Thyroid gland (tissue), 4 donors: ENCODE data around the gene ADAMTS17. TPM values are rescaled to one million over a fixed set of nuclear protein-coding genes. Genes with fewer than 3 reads are reported as not detected.

Experiments
- DNase-seq, 2 donors: peaks; one replicate each; pipeline ENCODE4 v3.0.0-alpha.2; 2019
- H3K27ac ChIP-seq, 3 donors: fragments of 200-600 bp; sonication (generic); 1 replicate in 2 of 3; 2 replicates in 1 of 3; pipeline ENCODE4 v1.5.1; 2016 to 2019; ENCODE audit warnings: mild to moderate bottlenecking in 1 of 3, moderate library complexity in 1 of 3
- H3K27me3 ChIP-seq: fragments of 200-600 bp; sonication (generic); one replicate; pipeline ENCODE4 v1.5.1; 2019
- H3K36me3 ChIP-seq, 2 donors: fragments of 200-600 bp; sonication (generic); one replicate each; pipeline ENCODE4 v1.5.1; 2016 to 2019
- H3K4me1 ChIP-seq, 2 donors: fragments of 200-600 bp; sonication (generic); one replicate each; pipeline ENCODE4 v1.5.1; 2017 to 2019
- H3K4me3 ChIP-seq, 3 donors: fragments of 200-600 bp; sonication (generic); replicated peaks in 1 of 3; 1 replicate in 2 of 3; 2 replicates in 1 of 3; pipeline ENCODE4 v1.5.1; 2016; ENCODE audit warnings: mild to moderate bottlenecking in 1 of 3
- H3K9me3 ChIP-seq: fragments of 200-600 bp; sonication (generic); one replicate; pipeline ENCODE4 v1.5.1; 2017
- CTCF ChIP-seq, 6 experiments: fragments of 200-600 bp in 3 of 6; fragments of 450-650 bp in 3 of 6; sonication (generic) in 3 of 6; IDR thresholded peaks; one replicate each; pipeline ENCODE4 v1.5.1; 2016 to 2019; ENCODE audit warnings: antibody characterized with exemption in 6 of 6, mild to moderate bottlenecking in 2 of 6, inconsistent platforms in 1 of 6, moderate library complexity in 1 of 6
- POLR2A ChIP-seq, 2 donors: fragments of 450-650 bp; IDR thresholded peaks; one replicate each; pipeline ENCODE4 v1.6.1; 2017; ENCODE audit warnings: antibody characterized with exemption in 2 of 2, mild to moderate bottlenecking in 2 of 2, moderate library complexity in 1 of 2
- WGBS, 2 donors: methylation state at CpG; one replicate each; pipeline ENCODE4 v1.1.5; 2017; 5-methylcytosine and 5-hydroxymethylcytosine counted together
- intact Hi-C: fragments of 100-400 bp; cut with DNase I; formaldehyde crosslinking; loops from one replicate; pipeline ENCODE4 v1.15.1; 2023
- total RNA-seq, 4 donors: library from RNA; depleted of rRNA; stranded (reverse); fragments of >200 nt; gene quantifications; one replicate each; pipeline ENCODE4 v1.2.3, GENCODE V29; 2016

The ADAMTS17 gene
- total RNA-seq, 4 donors from 2014 or later, result 3.5 to 667 (median 5.3) TPM

GRCh38 chr15:100336061-100336460, 5.7 kb downstream of the ADAMTS17 start:
- H3K4me3 ChIP-seq, result no peak overlapping the region
- no peak for DNase-seq
- 81 to 87% methylated on average over 6 of the region's 6 CpGs for WGBS, 2 donors
- no peaks in the 10 kb centered on the region for H3K9me3 ChIP-seq
- no peaks in the 10 kb centered on the region for H3K27me3 ChIP-seq
- no peak for TF ChIP-seq CTCF (IDR thresholded peaks at IDR 0.05)
- TF ChIP-seq POLR2A (IDR thresholded peaks at IDR 0.05), result no peak
- no peaks in the 10 kb centered on the region for H3K36me3 ChIP-seq
- H3K4me1 ChIP-seq, result peaks cover 0 to 6% of the 10 kb centered on the region in 2 donors
- H3K27ac ChIP-seq, result no peak overlapping the region
- intact Hi-C loops, result no loop called here

GRCh38 chr15:100335335-100335999, 6.3 kb downstream of the ADAMTS17 start:
- H3K9me3 ChIP-seq, result no peaks in the 10 kb centered on the region
- intact Hi-C loops, result no loop called here
- H3K27me3 ChIP-seq, result no peaks in the 10 kb centered on the region
- TF ChIP-seq POLR2A (IDR thresholded peaks at IDR 0.05) (no peak), CTCF (IDR thresholded peaks at IDR 0.05) (no peak)
- no peak overlapping the region for H3K4me3 ChIP-seq
- WGBS, 2 donors, result 88 to 92% methylated on average over 9 of the region's 9 CpGs
- no peaks in the 10 kb centered on the region for H3K36me3 ChIP-seq
- no peak overlapping the region for H3K27ac ChIP-seq
- H3K4me1 ChIP-seq, result no peaks in the 10 kb centered on the region
- no peak for DNase-seq

GRCh38 chr15:100334905-100335304, 6.9 kb downstream of the ADAMTS17 start:
- Histone ChIP-seq H3K27ac (no peak overlapping the region), H3K27me3 (no peaks in the 10 kb centered on the region), H3K4me1 (no peaks in the 10 kb centered on the region), H3K36me3 (no peaks in the 10 kb centered on the region), H3K4me3 (no peak overlapping the region), H3K9me3 (no peaks in the 10 kb centered on the region)
- no peak for DNase-seq
- WGBS, 2 donors, result 67 to 77% methylated on average over 11 of the region's 11 CpGs
- intact Hi-C loops, result no loop called here
- no peak for TF ChIP-seq POLR2A (IDR thresholded peaks at IDR 0.05)
- TF ChIP-seq CTCF (IDR thresholded peaks at IDR 0.05), result no peak

GRCh38 chr15:100334456-100334855, 7.3 kb downstream of the ADAMTS17 start:
- TF ChIP-seq CTCF (IDR thresholded peaks at IDR 0.05), result no peak
- TF ChIP-seq POLR2A (IDR thresholded peaks at IDR 0.05), result no peak
- H3K9me3 ChIP-seq, result no peaks in the 10 kb centered on the region
- no peak overlapping the region for H3K27ac ChIP-seq
- 90 to 91% methylated on average over 19 of the region's 19 CpGs for WGBS, 2 donors
- no peaks in the 10 kb centered on the region for H3K4me1 ChIP-seq
- no peaks in the 10 kb centered on the region for H3K36me3 ChIP-seq
- intact Hi-C loops, result no loop called here
- no peak overlapping the region for H3K4me3 ChIP-seq
- H3K27me3 ChIP-seq, result no peaks in the 10 kb centered on the region
- DNase-seq, result no peak

- Histone ChIP-seq H3K4me3 (no peak overlapping the region), H3K36me3 (no peaks in the 10 kb centered on the region), H3K9me3 (no peaks in the 10 kb centered on the region), H3K27me3 (no peaks in the 10 kb centered on the region), H3K27ac (no peak overlapping the region), H3K4me1 (no peaks in the 10 kb centered on the region)
- 64 to 69% methylated on average over 8 of the region's 8 CpGs for WGBS, 2 donors
- DNase-seq, result no peak
- intact Hi-C loops, result no loop called here
- TF ChIP-seq CTCF (IDR thresholded peaks at IDR 0.05) (no peak), POLR2A (IDR thresholded peaks at IDR 0.05) (no peak)
These were observed 7.8 kb downstream of the ADAMTS17 start for GRCh38 chr15:100334015-100334414.
